ENCODE measurements around the gene ELFN1.

DNA sequence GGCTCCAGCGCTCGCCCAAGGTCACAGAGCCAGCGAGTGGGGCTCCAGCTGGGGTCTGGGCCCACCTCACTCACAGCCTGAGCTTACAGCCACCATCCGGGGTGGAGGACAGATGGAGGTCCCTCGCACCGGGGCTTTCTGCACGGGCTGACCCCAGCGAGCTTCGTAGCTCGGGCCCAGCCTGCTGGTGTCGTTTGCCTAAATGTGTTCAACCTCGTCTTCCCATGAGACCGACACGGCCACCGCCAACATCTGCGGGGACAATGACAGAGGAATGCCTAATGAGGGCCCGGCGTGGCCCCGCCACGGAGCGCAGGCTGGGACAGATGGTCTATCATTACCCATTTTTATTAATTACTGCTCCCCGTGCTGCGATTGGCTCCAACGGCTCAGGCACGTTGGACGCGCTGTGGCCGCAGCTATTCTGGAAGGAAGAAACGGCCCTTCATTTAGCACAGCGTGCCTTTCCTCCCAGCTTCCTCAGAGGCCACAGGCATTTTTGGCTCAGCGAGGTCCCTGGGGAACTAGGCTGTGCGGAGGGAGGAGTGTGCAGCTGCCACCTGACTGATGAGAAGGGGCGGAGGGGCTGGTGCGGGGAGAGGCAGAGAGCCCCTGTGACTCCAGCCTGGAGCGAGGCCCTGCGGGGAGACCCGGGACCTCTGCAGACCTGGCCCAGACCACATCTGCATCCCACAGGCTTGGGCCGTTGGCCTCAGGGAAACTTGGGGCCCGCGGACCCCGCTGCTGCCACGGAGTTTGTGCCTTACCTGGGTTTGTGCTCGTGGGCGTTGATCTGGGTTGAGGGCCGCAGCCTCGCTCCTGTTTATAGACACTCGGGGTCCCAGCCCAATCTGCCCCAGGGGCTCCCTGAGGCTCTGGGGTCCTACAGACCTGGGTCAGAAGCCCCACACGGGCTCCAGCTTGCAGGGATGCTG, 22.9 kb upstream of the ELFN1 start:
- TF ChIP-seq, protein P1, sequence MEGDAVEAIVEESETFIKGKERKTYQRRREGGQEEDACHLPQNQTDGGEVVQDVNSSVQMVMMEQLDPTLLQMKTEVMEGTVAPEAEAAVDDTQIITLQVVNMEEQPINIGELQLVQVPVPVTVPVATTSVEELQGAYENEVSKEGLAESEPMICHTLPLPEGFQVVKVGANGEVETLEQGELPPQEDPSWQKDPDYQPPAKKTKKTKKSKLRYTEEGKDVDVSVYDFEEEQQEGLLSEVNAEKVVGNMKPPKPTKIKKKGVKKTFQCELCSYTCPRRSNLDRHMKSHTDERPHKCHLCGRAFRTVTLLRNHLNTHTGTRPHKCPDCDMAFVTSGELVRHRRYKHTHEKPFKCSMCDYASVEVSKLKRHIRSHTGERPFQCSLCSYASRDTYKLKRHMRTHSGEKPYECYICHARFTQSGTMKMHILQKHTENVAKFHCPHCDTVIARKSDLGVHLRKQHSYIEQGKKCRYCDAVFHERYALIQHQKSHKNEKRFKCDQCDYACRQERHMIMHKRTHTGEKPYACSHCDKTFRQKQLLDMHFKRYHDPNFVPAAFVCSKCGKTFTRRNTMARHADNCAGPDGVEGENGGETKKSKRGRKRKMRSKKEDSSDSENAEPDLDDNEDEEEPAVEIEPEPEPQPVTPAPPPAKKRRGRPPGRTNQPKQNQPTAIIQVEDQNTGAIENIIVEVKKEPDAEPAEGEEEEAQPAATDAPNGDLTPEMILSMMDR (IDR thresholded peaks at IDR 0.05), result no peak
- no peak for TF ChIP-seq POLR2AphosphoS5 (IDR thresholded peaks at IDR 0.05)
